ENCODE data around the gene BICD2. TPM values are rescaled to one million over a fixed set of nuclear protein-coding genes. Genes with fewer than 3 reads are reported as not detected.

Gene BICD2
- total and polyA plus RNA-seq, 2 donors (not counting 1 experiment from before 2014, with no cell fraction given), result 9.1 to 35.8 TPM

GRCh38 chr9:92764988-92765936, 629 bp upstream of the BICD2 start:
- H4K20me1 ChIP-seq (ENCODE audit: control insufficient read depth, extremely low read depth, insufficient read depth, low read length), result peaks cover 4% of the 10 kb centered on the region
- peak overlapping the region; percentile 96 for H3K9ac ChIP-seq (ENCODE audit: insufficient read depth, low read length)
- H3K4me1 ChIP-seq (ENCODE audit: control insufficient read depth, extremely low read depth, insufficient read depth, low read length), result peaks cover 11% of the 10 kb centered on the region
- no peaks in the 10 kb centered on the region for H3K27me3 ChIP-seq (ENCODE audit: control insufficient read depth, insufficient read depth, low read length)
- peak overlapping the region; percentile 68 to 81 (median 79) for H3K4me3 ChIP-seq (replicated peaks in 1 of 4; ENCODE audit: control extremely low read depth in 1 of 4, insufficient read depth in 1 of 4, low read depth in 3 of 4, low read length in 4 of 4)
- H2AFZ ChIP-seq (ENCODE audit: low read length), result peak overlapping the region; percentile 92
- no peak for TF ChIP-seq EZH2 (IDR thresholded peaks at IDR 0.05; ENCODE audit: low read length, missing control alignments)
- peak; percentile 78 to 89 for TF ChIP-seq CTCF (conservative IDR thresholded peaks at IDR 0.05 in 1 of 2, IDR thresholded peaks at IDR 0.05 in 1 of 2; ENCODE audit: low read depth in 1 of 2, low read length in 2 of 2)
- H3K27ac ChIP-seq (ENCODE audit: insufficient read depth, low read length), result peak overlapping the region; percentile 98
- H3K36me3 ChIP-seq (ENCODE audit: control insufficient read depth, insufficient read depth, low read length), result no peaks in the 10 kb centered on the region
- DNase-seq (ENCODE audit: low read depth in 2 of 2), result peak; percentile 97 to 98
- H3K79me2 ChIP-seq (ENCODE audit: control insufficient read depth, insufficient read depth, low read length), result peaks cover 43% of the 10 kb centered on the region
- H3K4me2 ChIP-seq (ENCODE audit: extremely low read depth, insufficient read depth, low read length), result peak overlapping the region; percentile 96
- no peaks in the 10 kb centered on the region for H3K9me3 ChIP-seq (ENCODE audit: control insufficient read depth, insufficient read depth, low read depth, low read length)

- peak overlapping the region; percentile 39 for H3K9ac ChIP-seq (ENCODE audit: insufficient read depth, low read length)
- peaks cover 56% of the 10 kb centered on the region for H3K79me2 ChIP-seq (ENCODE audit: control insufficient read depth, insufficient read depth, low read length)
- H3K9me3 ChIP-seq (ENCODE audit: control insufficient read depth, insufficient read depth, low read depth, low read length), result no peaks in the 10 kb centered on the region
- peak overlapping the region; percentile 43 for H2AFZ ChIP-seq (ENCODE audit: low read length)
- H3K27me3 ChIP-seq (ENCODE audit: control insufficient read depth, insufficient read depth, low read length), result no peaks in the 10 kb centered on the region
- H3K4me1 ChIP-seq (ENCODE audit: control insufficient read depth, extremely low read depth, insufficient read depth, low read length), result peaks cover 11% of the 10 kb centered on the region
- H3K36me3 ChIP-seq (ENCODE audit: control insufficient read depth, insufficient read depth, low read length), result no peaks in the 10 kb centered on the region
- peak overlapping the region; percentile 97 for H3K4me2 ChIP-seq (ENCODE audit: extremely low read depth, insufficient read depth, low read length)
- H4K20me1 ChIP-seq (ENCODE audit: control insufficient read depth, extremely low read depth, insufficient read depth, low read length), result peaks cover 4% of the 10 kb centered on the region
- H3K27ac ChIP-seq (ENCODE audit: insufficient read depth, low read length), result peak overlapping the region; percentile 42
- peak overlapping the region; percentile 82 to 94 (median 88) for H3K4me3 ChIP-seq (replicated peaks in 1 of 4; ENCODE audit: control extremely low read depth in 1 of 4, insufficient read depth in 1 of 4, low read depth in 3 of 4, low read length in 4 of 4)
- DNase-seq (ENCODE audit: low read depth in 2 of 2), result peak in 1 of 2 donors; percentile 23
- TF ChIP-seq EZH2 (IDR thresholded peaks at IDR 0.05; ENCODE audit: low read length, missing control alignments) (no peak), CTCF (conservative IDR thresholded peaks at IDR 0.05 in 1 of 2, IDR thresholded peaks at IDR 0.05 in 1 of 2; ENCODE audit: low read depth in 1 of 2, low read length in 2 of 2) (no peak)
Observed at GRCh38 chr9:92763721-92764380, 782 bp downstream of the BICD2 start.
